ENCODE data around the gene SLC66A1.

GRCh38 chr1:19347533-19348172, 35.5 kb downstream of the SLC66A1 start:
- TF ChIP-seq, protein P1, sequence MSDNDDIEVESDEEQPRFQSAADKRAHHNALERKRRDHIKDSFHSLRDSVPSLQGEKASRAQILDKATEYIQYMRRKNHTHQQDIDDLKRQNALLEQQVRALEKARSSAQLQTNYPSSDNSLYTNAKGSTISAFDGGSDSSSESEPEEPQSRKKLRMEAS (CRISPR knock-in tag; IDR thresholded peaks at IDR 0.05), result no peak
- no peak for TF ChIP-seq CTCF (IDR thresholded peaks at IDR 0.05)
- no peak for TF ChIP-seq NFE2L1 (CRISPR knock-in tag; IDR thresholded peaks at IDR 0.05)
- TF ChIP-seq KAT7 (CRISPR knock-in tag; IDR thresholded peaks at IDR 0.05; ENCODE audit: borderline replicate concordance), result no peak
- TF ChIP-seq ARID4B (CRISPR knock-in tag; IDR thresholded peaks at IDR 0.05; ENCODE audit: borderline replicate concordance), result no peak

All from WTC11 (cell line).